ENCODE data around the gene MSL3B.

Gene MSL3B

GRCh38 chr2:233822101-233822771, 46.0 kb downstream of the MSL3B start:
- Histone ChIP-seq H3K27ac (ENCODE audit: low read depth) (no peak overlapping the region), H3K4me3 (ENCODE audit: low read depth, low read length) (no peak overlapping the region), H3K4me1 (ENCODE audit: insufficient read depth) (no peaks in the 10 kb centered on the region), H3K36me3 (ENCODE audit: insufficient read depth) (no peaks in the 10 kb centered on the region)
- no peak for DNase-seq (ENCODE audit: extremely low spot score)
- WGBS: 84% methylated on average over 21 of the region's 21 CpGs

GRCh38 chr2:233821709-233822100, 46.5 kb downstream of the MSL3B start:
- H3K4me1 ChIP-seq (ENCODE audit: insufficient read depth): no peaks in the 10 kb centered on the region
- no peak overlapping the region for H3K27ac ChIP-seq (ENCODE audit: low read depth)
- H3K4me3 ChIP-seq (ENCODE audit: low read depth, low read length): no peak overlapping the region
- no peaks in the 10 kb centered on the region for H3K36me3 ChIP-seq (ENCODE audit: insufficient read depth)
- 92% methylated on average over 8 of the region's 8 CpGs for WGBS
- DNase-seq (ENCODE audit: extremely low spot score): no peak

- no peak for DNase-seq (ENCODE audit: extremely low spot score)
- Histone ChIP-seq H3K27ac (ENCODE audit: low read depth) (no peak overlapping the region), H3K36me3 (ENCODE audit: insufficient read depth) (no peaks in the 10 kb centered on the region), H3K4me3 (ENCODE audit: low read depth, low read length) (no peak overlapping the region), H3K4me1 (ENCODE audit: insufficient read depth) (no peaks in the 10 kb centered on the region)
- WGBS: 83% methylated on average over 3 of the region's 3 CpGs
Measured at GRCh38 chr2:233821196-233821595, 47.0 kb downstream of the MSL3B start.

GRCh38 chr2:233820774-233821105, 47.4 kb downstream of the MSL3B start:
- 80% methylated on average over 6 of the region's 6 CpGs for WGBS
- no peak overlapping the region for H3K4me3 ChIP-seq (ENCODE audit: low read depth, low read length)
- DNase-seq (ENCODE audit: extremely low spot score): no peak
- H3K27ac ChIP-seq (ENCODE audit: low read depth): no peak overlapping the region
- H3K36me3 ChIP-seq (ENCODE audit: insufficient read depth): no peaks in the 10 kb centered on the region
- no peaks in the 10 kb centered on the region for H3K4me1 ChIP-seq (ENCODE audit: insufficient read depth)

GRCh38 chr2:233819884-233820773, 48.1 kb downstream of the MSL3B start:
- 82% methylated on average over 18 of the region's 18 CpGs for WGBS
- H3K4me3 ChIP-seq (ENCODE audit: low read depth, low read length): no peak overlapping the region
- no peak overlapping the region for H3K27ac ChIP-seq (ENCODE audit: low read depth)
- H3K36me3 ChIP-seq (ENCODE audit: insufficient read depth): no peaks in the 10 kb centered on the region
- DNase-seq (ENCODE audit: extremely low spot score): no peak
- no peaks in the 10 kb centered on the region for H3K4me1 ChIP-seq (ENCODE audit: insufficient read depth)

GRCh38 chr2:233818639-233819621, 49.3 kb downstream of the MSL3B start:
- Histone ChIP-seq H3K4me3 (ENCODE audit: low read depth, low read length) (no peak overlapping the region), H3K36me3 (ENCODE audit: insufficient read depth) (no peaks in the 10 kb centered on the region), H3K4me1 (ENCODE audit: insufficient read depth) (no peaks in the 10 kb centered on the region), H3K27ac (ENCODE audit: low read depth) (no peak overlapping the region)
- no peak for DNase-seq (ENCODE audit: extremely low spot score)
- WGBS: 85% methylated on average over 17 of the region's 17 CpGs

GRCh38 chr2:233817995-233818638, 50.1 kb downstream of the MSL3B start:
- 93% methylated on average over 11 of the region's 11 CpGs for WGBS
- no peaks in the 10 kb centered on the region for H3K36me3 ChIP-seq (ENCODE audit: insufficient read depth)
- no peak overlapping the region for H3K27ac ChIP-seq (ENCODE audit: low read depth)
- no peaks in the 10 kb centered on the region for H3K4me1 ChIP-seq (ENCODE audit: insufficient read depth)
- H3K4me3 ChIP-seq (ENCODE audit: low read depth, low read length): no peak overlapping the region
- no peak for DNase-seq (ENCODE audit: extremely low spot score)

GRCh38 chr2:233817361-233817911, 50.8 kb downstream of the MSL3B start:
- H3K36me3 ChIP-seq (ENCODE audit: insufficient read depth): no peaks in the 10 kb centered on the region
- 72% methylated on average over 3 of the region's 3 CpGs for WGBS
- no peak overlapping the region for H3K27ac ChIP-seq (ENCODE audit: low read depth)
- DNase-seq (ENCODE audit: extremely low spot score): no peak
- no peak overlapping the region for H3K4me3 ChIP-seq (ENCODE audit: low read depth, low read length)
- no peaks in the 10 kb centered on the region for H3K4me1 ChIP-seq (ENCODE audit: insufficient read depth)

GRCh38 chr2:233816771-233817170, 51.4 kb downstream of the MSL3B start:
- H3K4me3 ChIP-seq (ENCODE audit: low read depth, low read length): no peak overlapping the region
- H3K4me1 ChIP-seq (ENCODE audit: insufficient read depth): no peaks in the 10 kb centered on the region
- 76% methylated on average over 4 of the region's 4 CpGs for WGBS
- no peak overlapping the region for H3K27ac ChIP-seq (ENCODE audit: low read depth)
- no peak for DNase-seq (ENCODE audit: extremely low spot score)
- H3K36me3 ChIP-seq (ENCODE audit: insufficient read depth): no peaks in the 10 kb centered on the region

GRCh38 chr2:233816334-233816733, 51.9 kb downstream of the MSL3B start:
- whole genome bisulfite sequencing: 48% methylated on average over 2 of the region's 2 CpGs
- Histone ChIP-seq H3K4me1 (ENCODE audit: insufficient read depth) (no peaks in the 10 kb centered on the region), H3K36me3 (ENCODE audit: insufficient read depth) (no peaks in the 10 kb centered on the region), H3K27ac (ENCODE audit: low read depth) (no peak overlapping the region), H3K4me3 (ENCODE audit: low read depth, low read length) (no peak overlapping the region)
- DNase-seq (ENCODE audit: extremely low spot score): no peak

GRCh38 chr2:233815861-233816260, 52.3 kb downstream of the MSL3B start:
- DNase-seq (ENCODE audit: extremely low spot score): no peak
- Histone ChIP-seq H3K36me3 (ENCODE audit: insufficient read depth) (no peaks in the 10 kb centered on the region), H3K27ac (ENCODE audit: low read depth) (no peak overlapping the region), H3K4me3 (ENCODE audit: low read depth, low read length) (no peak overlapping the region), H3K4me1 (ENCODE audit: insufficient read depth) (no peaks in the 10 kb centered on the region)
- 78% methylated on average over 6 of the region's 6 CpGs for WGBS
